GM19395 (cell line): ENCODE data around the gene DIABLO.

Source experiments
- ATAC-seq: cut with Tn5 transposase; IDR thresholded peaks from one replicate; pipeline ENCODE4 v1.9.1; 2021; ENCODE audit warnings: mild to moderate bottlenecking, moderate library complexity; ENCODE audit not compliant: unreplicated experiment

DIABLO gene

DNA sequence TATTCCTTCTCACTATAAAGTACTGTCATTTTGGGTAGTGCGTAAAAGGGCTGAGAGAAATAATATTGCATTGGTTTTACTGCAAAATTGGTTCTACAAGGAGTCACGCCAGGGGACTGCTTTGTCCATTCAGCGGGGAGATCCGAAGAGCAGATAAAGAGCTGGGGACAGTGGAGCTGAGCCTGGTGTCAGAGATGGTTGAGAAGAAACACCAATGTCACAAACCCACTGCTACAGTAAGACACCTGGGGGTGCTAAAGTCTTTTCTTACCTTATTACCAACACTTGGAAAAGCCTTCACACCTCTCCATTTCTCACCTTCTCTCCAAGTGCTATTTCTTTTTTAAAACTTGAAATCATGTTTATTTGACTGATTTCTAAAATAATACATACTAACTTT is 66.0 kb downstream of the DIABLO start:
- no peak for ATAC-seq

- ATAC-seq = no peak
Measured at GRCh38 chr12:122158700-122159285, 67.1 kb downstream of the DIABLO start.
